ENCODE data around the gene SP3.

- TF ChIP-seq EZH2 (IDR thresholded peaks at IDR 0.05; ENCODE audit: borderline replicate concordance, low read depth, low read length, severe bottlenecking): no peak
- no peak for TF ChIP-seq CTCF (IDR thresholded peaks at IDR 0.05; ENCODE audit: borderline replicate concordance, extremely low read depth, low read length, poor library complexity, severe bottlenecking)
Measured at GRCh38 chr2:173941567-173941966, 23.6 kb downstream of the SP3 start.

Measured in DND-41 (cell line).